Activated effector memory CD4-positive, alpha-beta T cell treated with anti-CD3 and anti-CD28 coated beads, Interleukin-2, amount 50 U/mL, for 16 hours (primary cell): ENCODE results near the gene RPS6KA2.

Experiments
- DNase-seq: peaks from one replicate; pipeline ENCODE4 v3.0.0-alpha.2; 2020

RPS6KA2 gene

GRCh38 chr6:166477647-166478365 is 149.2 kb downstream of the RPS6KA2 start:
- DNase-seq: peak; percentile 47

GRCh38 chr6:166476634-166477215 is 150.3 kb downstream of the RPS6KA2 start:
- DNase-seq: peak; percentile 41

DNA sequence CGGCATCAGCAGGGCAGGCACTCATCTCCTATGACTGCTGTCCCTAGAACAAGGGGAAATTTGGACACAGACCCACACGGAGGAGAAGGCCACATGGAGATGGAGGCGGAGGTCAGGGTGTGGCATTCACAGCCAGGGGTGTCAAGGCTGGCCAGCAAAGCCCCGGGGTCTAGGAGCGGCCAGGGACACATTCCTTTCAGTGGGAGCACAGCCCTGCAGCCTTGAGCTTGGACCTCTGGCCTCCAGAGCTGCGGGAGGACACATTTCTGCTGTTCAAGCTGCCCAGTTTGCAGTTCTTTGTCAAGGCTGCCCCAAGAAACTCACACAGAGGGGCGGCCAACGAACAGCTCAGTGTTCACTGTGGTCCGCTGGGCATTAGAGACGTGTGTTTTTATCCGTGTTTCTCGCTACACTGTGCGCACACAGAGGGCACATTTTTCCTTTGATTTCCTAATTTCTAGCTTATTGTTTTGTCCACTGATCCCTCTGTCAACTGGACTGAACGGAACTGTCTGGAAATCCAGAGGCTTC is 150.9 kb downstream of the RPS6KA2 start:
- peak; percentile 22 for DNase-seq

- peak; percentile 30 for DNase-seq
These were observed 152.1 kb downstream of the RPS6KA2 start for GRCh38 chr6:166474721-166475565.

DNA sequence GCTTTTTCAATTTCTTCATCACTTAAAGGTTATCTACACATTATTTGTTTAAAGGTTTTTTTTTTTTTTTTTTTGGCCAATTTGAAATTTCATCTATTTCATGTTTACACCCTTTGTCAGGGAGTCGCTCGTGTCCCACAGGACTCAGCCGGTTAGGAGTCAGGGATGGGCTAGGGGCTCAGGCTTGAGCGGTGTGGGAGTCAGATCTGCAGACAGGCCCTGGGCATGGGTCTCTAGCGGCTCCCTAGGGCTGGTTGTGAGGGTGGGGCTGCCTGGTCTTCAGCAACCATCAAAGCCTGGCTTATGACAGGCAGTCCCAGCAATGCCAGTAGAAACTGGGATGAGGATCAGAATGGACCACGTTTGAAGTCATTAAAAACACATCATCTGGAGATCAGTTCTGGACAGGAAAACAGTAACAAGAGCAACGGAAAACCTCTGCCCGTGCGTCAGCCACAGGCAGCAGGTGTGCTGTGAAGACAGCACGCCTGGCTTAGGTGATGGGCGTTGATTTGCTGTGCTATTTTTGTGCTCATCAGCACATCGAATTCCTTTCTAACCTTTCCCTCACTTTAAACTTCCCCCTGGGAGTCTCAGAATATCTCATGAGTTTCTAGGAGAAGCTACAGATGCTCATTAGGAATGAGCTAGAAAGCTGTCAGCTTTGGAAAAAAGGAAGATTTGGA is 153.0 kb downstream of the RPS6KA2 start:
- peak; percentile 39 for DNase-seq

- peak; percentile 22 for DNase-seq
These were observed 154.4 kb downstream of the RPS6KA2 start for GRCh38 chr6:166472636-166473035.

GRCh38 chr6:166471797-166472260 is 155.2 kb downstream of the RPS6KA2 start:
- peak; percentile 43 for DNase-seq

DNA sequence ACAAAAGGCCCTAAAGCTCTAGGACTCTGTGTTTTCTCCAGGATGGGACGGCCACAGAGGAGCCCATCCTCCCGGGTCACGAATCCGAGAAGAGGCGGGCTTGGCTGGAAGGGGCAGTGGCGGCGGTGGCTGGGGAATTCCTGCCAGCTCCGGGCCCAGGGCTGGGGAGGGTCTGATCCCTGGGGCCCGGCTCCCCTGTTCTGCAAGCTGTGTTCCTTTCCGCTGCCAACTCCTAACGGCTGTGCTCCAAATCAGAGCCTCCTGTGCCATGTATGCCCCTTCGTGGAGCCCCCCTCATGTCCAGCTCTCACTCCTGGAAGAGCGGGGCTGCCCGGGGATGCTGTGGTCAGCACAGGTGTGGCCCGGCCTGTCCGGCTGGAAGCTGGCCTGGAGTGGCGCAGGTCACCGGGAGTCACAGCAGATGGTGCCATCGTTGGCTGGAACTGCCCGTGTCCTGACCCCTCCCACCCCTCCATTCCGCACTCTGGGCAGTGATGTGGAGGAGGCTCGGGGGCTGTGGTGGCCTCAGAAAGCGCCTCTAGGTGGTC is 156.1 kb downstream of the RPS6KA2 start:
- DNase-seq: peak; percentile 49

- peak; percentile 57 for DNase-seq
These were observed 156.8 kb downstream of the RPS6KA2 start for GRCh38 chr6:166470029-166470862.

- DNase-seq: peak; percentile 21
These were observed 157.6 kb downstream of the RPS6KA2 start for GRCh38 chr6:166469426-166469961.

DNA sequence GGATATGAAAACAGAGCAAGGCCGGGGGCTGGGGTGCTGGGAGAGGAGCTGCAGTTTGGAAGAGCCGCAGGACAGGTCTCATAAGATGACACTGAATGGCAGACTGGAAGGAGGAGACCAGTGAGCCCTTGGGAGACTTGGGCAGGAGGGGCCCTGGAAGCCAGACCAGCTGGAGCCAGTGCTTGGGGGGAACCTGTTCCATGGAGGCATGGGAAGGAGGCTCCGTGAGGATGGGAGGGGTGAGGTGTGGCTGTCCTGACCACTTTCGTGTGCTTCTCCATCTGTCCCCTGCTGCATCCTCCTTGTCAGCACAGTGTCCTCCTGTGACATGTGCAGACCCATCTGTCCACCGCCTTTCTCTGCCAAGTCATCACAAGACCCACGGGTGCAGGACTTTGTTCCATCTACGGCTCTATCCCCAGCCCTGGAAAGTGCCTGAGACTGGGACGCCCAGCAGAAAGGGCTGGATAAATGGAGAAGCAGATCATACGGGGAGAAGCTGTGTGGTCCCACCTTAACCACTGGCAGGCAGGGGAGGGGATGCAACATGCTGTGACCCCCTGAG is 159.5 kb downstream of the RPS6KA2 start:
- no peak for DNase-seq

GRCh38 chr6:166466178-166467122 is 160.6 kb downstream of the RPS6KA2 start:
- peak; percentile 41 for DNase-seq

GRCh38 chr6:166465671-166466087 is 161.4 kb downstream of the RPS6KA2 start:
- no peak for DNase-seq

DNA sequence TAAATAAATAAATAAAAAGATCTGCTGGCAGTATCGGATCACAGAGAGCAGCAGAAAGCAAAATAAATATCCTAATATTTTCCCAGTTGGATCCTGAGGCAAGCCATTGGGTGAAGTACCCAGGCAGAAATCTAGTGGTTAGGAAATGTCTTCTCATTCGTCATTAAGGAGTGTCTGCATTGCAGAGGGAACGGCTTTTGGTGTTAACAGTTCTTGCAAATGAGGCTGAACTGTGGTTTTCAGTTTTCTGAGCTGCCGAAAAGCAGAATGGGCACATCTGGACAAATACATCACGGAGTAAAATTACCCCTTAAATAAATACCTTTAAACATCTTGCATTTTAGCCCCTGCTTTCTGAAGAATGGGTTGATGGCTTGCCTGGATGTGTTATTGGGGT is 162.1 kb downstream of the RPS6KA2 start:
- no peak for DNase-seq

DNA sequence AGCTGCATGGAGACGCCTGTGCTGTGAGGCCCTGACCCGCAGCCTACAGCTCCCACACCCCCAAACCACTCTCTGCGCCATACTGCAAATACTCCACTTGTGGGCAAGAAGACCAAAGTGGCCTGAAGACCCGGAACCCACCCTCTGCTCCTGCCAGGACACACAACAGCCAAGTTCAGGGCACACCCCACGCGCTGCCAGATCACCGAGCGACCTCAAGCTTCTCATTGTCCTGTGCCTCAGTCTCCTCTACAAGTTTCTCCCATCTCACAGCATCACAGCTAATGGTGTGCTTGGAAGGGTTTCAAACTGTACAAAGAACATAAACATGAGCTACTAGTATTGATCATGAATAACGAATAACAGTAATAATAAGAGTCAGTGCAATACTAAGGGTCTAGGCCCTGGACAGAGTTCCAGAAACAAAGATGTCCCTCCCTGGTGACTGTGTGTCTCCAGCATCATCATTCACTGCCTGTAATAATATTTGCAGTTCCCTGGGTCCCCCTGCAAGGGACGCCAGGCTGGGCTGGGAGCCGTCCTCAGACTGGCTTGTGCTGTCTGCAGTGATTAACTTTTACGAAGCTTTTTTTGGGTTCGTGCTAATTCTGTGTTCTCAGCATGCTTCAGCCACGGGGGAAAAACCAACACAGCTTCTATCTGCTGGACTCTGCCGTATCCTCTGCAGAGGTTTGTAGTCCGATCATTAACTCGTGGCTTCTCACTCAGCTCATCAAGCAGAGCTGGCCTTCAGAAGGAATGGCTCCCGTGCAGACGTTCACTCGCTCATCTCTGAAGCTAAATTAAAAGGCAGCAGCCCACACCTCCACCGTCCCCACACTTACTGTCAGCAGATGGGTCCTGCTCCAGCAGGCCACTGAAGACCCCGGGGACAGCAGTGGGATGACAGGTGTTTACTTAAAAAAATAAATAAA is 162.7 kb downstream of the RPS6KA2 start:
- no peak for DNase-seq

GRCh38 chr6:166463359-166464067 is 163.5 kb downstream of the RPS6KA2 start:
- no peak for DNase-seq

GRCh38 chr6:166462461-166463135 is 164.5 kb downstream of the RPS6KA2 start:
- DNase-seq: no peak
